Lower lobe of right lung (tissue), 2 donors: ENCODE results near the gene MAD1L1. TPM values are rescaled to one million over a fixed set of nuclear protein-coding genes. Genes with fewer than 3 reads are reported as not detected.

Source experiments
- ATAC-seq, 2 donors: fragments of 200-7000 bp; cut with Tn5 transposase; one replicate each; pipeline ENCODE4 v1.9.1; 2020 to 2022; ENCODE audit warnings: mild to moderate bottlenecking in 2 of 2, moderate library complexity in 2 of 2
- DNase-seq: peaks from one replicate; pipeline ENCODE4 v3.0.0-alpha.2; 2020
- H3K27ac ChIP-seq: fragments of 200-600 bp; one replicate; pipeline ENCODE4 v1.8.0; 2022
- H3K27me3 ChIP-seq: fragments of 200-600 bp; one replicate; pipeline ENCODE4 v1.8.0; 2022; ENCODE audit warnings: low read depth
- H3K36me3 ChIP-seq: fragments of 200-600 bp; one replicate; pipeline ENCODE4 v1.8.0; 2022; ENCODE audit warnings: mild to moderate bottlenecking
- H3K4me1 ChIP-seq: fragments of 200-600 bp; one replicate; pipeline ENCODE4 v1.8.0; 2022
- H3K4me3 ChIP-seq: fragments of 200-600 bp; one replicate; pipeline ENCODE4 v1.8.0; 2022; ENCODE audit warnings: mild to moderate bottlenecking
- H3K9me3 ChIP-seq: fragments of 200-600 bp; one replicate; pipeline ENCODE4 v1.8.0; 2022
- intact Hi-C: fragments of 100-400 bp; cut with DNase I; formaldehyde crosslinking; loops from one replicate; pipeline ENCODE4 v1.11.0; 2022
- total RNA-seq: library from RNA; stranded (reverse); fragmentation: NEBNext Ultra II Directional; extraction: Animal tissue kit (Norgen Biotek cat#: 25700); gene quantifications from one replicate; pipeline ENCODE4 v1.2.1, GENCODE V29; 2021
- TF ChIP-seq, protein P1 (sequence below): fragments of 200-600 bp; IDR thresholded peaks from one replicate; pipeline ENCODE4 v1.8.0; 2022; ENCODE audit warnings: antibody characterized with exemption, mild to moderate bottlenecking
- donor health status: DM: no; HTN: yes; CAD: no; lungs with severe emphysema.

MAD1L1 gene
- total RNA-seq, 1 donor from 2014 or later = 44.5 TPM

GRCh38 chr7:2103071-2103898 is 129.5 kb downstream of the MAD1L1 start:
- TF ChIP-seq, protein P1, sequence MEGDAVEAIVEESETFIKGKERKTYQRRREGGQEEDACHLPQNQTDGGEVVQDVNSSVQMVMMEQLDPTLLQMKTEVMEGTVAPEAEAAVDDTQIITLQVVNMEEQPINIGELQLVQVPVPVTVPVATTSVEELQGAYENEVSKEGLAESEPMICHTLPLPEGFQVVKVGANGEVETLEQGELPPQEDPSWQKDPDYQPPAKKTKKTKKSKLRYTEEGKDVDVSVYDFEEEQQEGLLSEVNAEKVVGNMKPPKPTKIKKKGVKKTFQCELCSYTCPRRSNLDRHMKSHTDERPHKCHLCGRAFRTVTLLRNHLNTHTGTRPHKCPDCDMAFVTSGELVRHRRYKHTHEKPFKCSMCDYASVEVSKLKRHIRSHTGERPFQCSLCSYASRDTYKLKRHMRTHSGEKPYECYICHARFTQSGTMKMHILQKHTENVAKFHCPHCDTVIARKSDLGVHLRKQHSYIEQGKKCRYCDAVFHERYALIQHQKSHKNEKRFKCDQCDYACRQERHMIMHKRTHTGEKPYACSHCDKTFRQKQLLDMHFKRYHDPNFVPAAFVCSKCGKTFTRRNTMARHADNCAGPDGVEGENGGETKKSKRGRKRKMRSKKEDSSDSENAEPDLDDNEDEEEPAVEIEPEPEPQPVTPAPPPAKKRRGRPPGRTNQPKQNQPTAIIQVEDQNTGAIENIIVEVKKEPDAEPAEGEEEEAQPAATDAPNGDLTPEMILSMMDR = no peak
- ATAC-seq (no peak), DNase-seq (no peak)
- H3K36me3 ChIP-seq = no peaks in the 10 kb centered on the region
- H3K9me3 ChIP-seq = no peaks in the 10 kb centered on the region
- H3K27me3 ChIP-seq = no peaks in the 10 kb centered on the region
- peaks cover 38% of the 10 kb centered on the region for H3K4me1 ChIP-seq
- no peak overlapping the region for H3K4me3 ChIP-seq
- intact Hi-C loops = no loop called here
- H3K27ac ChIP-seq = no peak overlapping the region

DNA sequence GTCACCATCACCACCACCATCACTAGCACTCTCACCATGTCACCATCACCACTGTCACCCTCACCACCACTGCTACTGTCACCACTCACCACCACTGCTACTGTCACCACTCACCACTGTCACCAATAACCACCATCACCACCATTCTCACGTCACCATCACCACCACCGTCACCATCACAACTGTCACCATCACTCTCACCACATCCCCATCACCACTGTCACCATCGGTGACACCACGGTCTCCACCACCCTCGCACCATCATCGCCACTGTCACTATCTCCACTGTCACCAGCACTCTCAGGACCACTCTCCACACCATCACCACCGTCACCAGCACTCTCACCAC is 130.4 kb downstream of the MAD1L1 start:
- no peak overlapping the region for H3K27ac ChIP-seq
- H3K4me1 ChIP-seq = peaks cover 34% of the 10 kb centered on the region
- H3K36me3 ChIP-seq = no peaks in the 10 kb centered on the region
- H3K27me3 ChIP-seq = no peaks in the 10 kb centered on the region
- TF ChIP-seq, protein P1 = no peak
- intact Hi-C loops = no loop called here
- H3K4me3 ChIP-seq = no peak overlapping the region
- DNase-seq = no peak
- no peak for ATAC-seq
- H3K9me3 ChIP-seq = no peaks in the 10 kb centered on the region

GRCh38 chr7:2101630-2102374 is 130.9 kb downstream of the MAD1L1 start:
- ATAC-seq (no peak), DNase-seq (no peak)
- intact Hi-C loops = no loop called here
- no peaks in the 10 kb centered on the region for H3K27me3 ChIP-seq
- peaks cover 29% of the 10 kb centered on the region for H3K4me1 ChIP-seq
- H3K4me3 ChIP-seq = no peak overlapping the region
- H3K27ac ChIP-seq = no peak overlapping the region
- TF ChIP-seq, protein P1 = no peak
- H3K36me3 ChIP-seq = no peaks in the 10 kb centered on the region
- H3K9me3 ChIP-seq = no peaks in the 10 kb centered on the region

GRCh38 chr7:2100278-2101208 is 132.2 kb downstream of the MAD1L1 start:
- H3K4me1 ChIP-seq = peaks cover 21% of the 10 kb centered on the region
- intact Hi-C loops = no loop called here
- no peaks in the 10 kb centered on the region for H3K36me3 ChIP-seq
- ATAC-seq (no peak), DNase-seq (no peak)
- TF ChIP-seq, protein P1 = no peak
- no peaks in the 10 kb centered on the region for H3K9me3 ChIP-seq
- H3K27me3 ChIP-seq = no peaks in the 10 kb centered on the region
- no peak overlapping the region for H3K27ac ChIP-seq
- H3K4me3 ChIP-seq = no peak overlapping the region
